Stimulated activated CD8-positive, alpha-beta memory T cell treated with anti-CD3 and anti-CD28 coated beads, Interleukin-7, amount 100 ng/mL, for 48 hours (primary cell): ENCODE data around the gene SIM2.

ENCODE experiments used
- DNase-seq, 2 donors: peaks; one replicate each; pipeline ENCODE4 v3.0.0-alpha.2; 2020; ENCODE audit warnings: low read depth in 1 of 2; ENCODE audit errors: extremely low read depth in 1 of 2

SIM2 gene

DNA sequence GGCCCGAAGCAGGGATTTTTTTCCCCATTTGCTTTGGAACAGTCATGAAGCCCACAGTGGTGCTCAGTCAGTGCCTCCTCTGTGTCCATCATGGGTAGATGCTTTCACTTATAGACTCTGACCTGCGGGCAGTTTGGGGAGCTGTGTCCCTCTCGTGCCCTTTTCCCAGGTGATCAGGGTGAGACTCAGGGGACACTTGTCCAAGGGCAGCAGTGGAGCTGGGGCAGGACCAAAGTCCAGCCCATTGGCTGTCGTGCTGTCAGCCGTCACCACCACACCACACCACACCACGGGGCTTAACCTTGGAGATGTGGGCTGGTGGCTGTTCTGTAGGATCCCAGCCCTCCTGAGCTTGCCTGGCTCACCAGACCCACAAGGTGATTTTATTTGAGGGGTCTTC is 34.9 kb downstream of the SIM2 start:
- DNase-seq, result no peak

DNA sequence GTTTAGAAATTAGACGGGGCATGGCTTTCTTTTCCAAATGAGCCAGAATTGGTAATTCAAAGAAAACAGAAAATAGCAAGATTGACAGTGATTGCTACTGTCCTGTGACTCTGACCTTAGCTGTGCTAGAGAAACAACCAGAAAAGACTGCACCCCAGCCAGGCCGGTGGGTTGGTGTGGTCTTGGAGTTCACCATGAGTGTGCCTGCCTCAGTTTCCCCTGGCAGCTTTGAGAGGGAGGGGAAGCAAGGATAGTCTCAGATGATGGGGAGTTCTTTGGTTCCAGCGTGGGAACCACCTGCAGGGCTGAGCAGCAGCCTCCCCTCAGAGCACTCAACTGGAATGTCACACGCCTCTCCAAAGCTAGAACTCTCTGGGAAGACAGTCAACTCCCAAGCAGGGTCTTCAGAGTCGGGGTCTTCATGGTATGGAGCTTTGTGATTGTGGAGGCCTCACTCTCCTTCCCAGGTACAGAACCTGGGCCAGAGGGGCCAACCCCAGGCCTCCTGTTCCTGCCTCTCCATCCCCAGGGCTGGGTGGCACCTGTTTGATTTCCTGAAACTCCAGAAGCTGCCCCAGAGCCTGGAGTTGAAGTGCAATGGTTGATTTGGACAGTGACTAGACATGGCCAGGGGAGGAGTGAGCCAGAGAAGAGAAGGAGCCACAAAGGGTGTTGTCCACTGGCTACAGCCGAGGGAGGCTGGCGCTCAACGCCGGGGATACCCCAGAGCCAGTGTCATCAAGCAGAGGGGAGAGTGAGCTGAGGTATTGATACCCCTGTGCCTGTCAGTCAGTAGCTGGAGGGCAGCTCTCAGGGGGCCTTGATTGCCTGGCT is 35.7 kb downstream of the SIM2 start:
- no peak for DNase-seq

DNA sequence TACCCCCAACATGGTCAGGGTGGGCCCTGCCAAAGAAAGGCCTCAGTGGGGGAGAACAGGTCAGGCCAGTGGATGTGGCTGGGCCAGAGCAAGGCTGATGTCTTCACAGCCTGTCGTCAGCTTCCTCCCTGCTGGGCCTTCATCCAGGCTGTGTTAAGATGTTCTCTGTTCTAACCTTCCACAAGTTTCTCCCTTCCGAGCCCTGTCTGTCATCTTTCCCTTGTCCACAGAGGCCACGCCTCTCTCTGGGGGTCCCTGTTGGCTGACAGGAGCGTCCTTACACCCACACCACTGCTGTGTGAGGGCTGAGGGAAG is 36.2 kb downstream of the SIM2 start:
- no peak for DNase-seq

DNA sequence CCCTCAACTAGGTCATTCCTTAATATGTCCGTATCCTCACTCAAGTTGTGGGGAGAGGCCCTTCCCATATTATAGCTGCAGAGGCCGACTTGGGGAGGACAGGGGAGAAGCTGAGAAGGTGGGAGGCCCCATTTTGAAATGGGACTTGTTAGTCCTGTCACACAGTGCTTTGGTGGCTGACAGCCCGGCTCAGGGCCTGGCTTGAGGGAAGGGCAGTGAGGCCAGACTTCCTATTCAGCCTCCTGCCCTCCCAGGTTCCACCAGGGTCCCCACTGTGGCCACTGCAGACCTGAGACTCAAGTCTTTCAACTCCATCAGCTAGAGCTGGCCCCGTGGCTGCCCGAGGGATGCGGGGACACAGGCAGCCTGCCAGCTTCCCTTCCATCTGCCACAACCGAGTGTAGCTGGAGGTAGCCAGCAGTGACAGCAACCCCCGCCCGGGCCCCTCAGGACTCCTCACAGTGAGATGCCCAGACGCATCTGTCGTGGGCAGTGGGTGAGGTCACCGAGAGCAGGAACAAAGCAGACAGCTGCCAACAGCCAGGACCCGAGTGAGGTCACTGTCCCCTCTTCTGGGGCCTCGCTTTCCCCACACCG is 36.9 kb downstream of the SIM2 start:
- DNase-seq, result no peak

DNA sequence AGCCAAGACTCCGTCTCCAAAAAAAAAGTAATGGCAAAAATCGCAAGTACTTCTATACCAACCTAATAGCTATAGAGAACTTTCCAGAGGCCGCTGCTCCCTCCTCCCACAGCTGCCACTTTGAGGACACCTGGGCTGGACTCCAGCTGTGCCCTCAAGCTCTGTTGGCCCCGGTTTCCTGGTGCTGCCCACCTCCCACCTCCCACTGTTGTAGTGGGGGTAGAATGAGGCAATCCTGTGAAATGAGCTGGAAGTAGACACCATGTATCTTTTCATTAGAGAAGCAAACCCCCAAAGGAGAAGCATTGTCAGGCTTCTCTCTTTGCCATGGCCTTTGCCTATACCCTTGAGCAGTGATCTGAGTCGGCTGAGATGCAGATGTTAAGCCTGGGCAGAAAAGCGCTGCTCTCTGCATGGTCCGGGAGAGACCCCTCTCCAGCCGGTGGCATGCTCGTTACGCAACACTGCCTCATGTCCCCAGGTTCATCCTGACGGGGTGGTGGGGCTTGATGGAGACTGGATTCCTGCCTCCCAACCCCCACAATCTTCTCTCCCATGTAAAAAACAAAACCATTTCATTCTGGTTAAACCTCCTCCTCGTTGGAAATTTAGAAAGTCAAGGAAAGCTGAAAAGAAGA is 39.7 kb downstream of the SIM2 start:
- DNase-seq, result no peak

DNA sequence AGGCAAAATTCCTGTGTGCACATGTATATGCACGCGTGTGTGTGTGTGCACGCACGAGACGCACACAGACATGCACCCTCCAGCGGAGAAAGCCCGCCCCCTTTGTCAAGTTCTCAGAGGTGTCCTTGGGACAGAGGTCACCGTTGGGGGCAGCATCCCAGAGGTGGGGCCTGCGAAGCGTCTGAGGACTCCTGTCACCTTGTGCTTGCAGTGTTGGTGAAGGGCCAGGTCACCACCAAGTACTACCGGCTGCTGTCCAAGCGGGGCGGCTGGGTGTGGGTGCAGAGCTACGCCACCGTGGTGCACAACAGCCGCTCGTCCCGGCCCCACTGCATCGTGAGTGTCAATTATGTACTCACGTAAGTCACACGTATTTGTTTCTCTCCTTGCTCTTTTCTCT is 42.6 kb downstream of the SIM2 start:
- DNase-seq, result no peak

DNA sequence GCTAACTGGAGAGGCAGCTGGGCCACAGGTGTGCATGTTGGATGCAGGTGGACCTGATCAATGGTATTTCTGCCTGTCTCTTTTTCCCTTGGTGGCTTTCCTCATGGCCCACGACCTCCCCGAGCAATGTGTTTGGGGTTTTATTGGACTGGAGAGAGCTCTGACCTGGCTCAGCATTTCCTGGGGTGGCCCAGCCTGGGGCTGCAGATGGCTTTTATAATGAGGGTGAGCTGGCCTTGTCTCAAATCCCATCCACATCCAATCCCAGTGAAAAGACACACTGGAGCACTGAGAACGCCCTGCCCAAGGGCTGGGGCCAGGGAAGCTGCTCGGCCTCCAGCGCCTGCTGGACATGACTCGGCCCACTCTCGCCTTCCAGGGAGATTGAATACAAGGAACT is 44.1 kb downstream of the SIM2 start:
- DNase-seq, result no peak

DNA sequence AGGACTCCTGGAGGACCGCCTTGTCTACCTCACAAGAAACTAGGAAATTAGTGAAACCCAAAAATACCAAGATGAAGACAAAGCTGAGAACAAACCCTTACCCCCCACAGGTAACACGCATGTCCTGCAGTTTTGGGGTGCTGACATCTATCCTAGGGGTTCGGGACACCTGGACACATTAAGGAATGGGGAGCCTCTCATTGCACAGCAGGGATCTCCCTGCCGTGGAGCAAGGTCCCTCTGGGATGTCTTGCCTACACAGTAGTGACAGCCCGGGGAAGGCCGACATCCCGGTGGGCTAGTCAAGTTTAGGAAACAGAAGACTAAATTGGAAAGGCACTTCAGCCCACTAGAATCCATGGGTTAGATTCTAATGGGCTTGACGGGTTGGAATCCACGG is 44.5 kb downstream of the SIM2 start:
- no peak for DNase-seq

DNA sequence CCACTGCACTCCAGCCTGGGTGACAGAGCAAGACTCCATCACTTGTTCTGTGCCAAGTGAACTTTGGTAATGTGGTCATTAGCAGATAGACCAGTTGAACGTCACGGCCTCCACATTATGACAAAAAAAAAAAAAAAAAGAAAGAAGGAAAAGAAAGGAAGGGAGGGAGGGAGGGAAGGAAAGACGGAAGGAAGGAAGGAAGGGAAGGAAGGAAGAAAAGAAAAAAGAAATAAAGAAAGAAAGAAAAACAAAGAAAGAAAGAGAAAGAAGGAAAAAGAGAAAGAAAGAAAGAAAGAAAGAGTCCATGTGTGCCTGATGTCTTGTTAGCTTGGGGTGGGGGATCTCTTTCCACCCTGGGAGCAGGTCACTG is 45.3 kb downstream of the SIM2 start:
- DNase-seq, result no peak

DNA sequence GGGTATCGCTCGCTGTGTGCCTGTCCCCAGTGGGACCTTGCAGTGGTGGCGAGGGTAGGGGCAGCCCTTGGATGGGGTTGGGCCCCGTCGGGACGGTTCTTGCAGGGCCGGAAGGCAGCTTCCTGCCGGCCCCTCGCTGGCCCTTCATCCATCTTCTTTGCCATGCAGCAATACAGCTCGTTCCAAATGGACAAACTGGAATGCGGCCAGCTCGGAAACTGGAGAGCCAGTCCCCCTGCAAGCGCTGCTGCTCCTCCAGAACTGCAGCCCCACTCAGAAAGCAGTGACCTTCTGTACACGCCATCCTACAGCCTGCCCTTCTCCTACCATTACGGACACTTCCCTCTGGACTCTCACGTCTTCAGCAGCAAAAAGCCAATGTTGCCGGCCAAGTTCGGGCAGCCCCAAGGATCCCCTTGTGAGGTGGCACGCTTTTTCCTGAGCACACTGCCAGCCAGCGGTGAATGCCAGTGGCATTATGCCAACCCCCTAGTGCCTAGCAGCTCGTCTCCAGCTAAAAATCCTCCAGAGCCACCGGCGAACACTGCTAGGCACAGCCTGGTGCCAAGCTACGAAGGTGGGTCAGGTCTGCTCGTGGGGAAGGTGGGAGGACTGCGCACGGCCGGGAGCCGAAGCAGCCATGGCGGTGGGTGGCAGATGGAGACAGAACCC is 45.8 kb downstream of the SIM2 start:
- no peak for DNase-seq

DNA sequence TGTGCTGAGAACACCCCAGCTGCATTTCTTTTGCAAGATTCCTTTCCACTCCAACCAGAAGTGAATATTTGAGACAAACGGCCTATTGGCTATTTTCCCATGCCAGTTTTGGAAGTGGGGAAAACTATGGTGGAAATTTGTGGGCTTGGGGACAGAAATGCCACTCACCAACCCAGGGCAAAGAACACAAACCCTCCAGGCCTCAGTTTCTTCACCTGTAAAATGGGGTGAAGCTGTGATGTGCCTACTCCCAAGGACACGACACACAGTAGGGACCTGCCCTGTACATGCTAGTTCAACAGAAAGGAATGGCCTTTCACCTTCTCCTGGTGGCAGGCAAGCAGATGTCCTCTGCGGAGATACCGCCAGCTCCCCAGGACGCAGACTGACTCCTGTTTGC is 46.5 kb downstream of the SIM2 start:
- no peak for DNase-seq

DNA sequence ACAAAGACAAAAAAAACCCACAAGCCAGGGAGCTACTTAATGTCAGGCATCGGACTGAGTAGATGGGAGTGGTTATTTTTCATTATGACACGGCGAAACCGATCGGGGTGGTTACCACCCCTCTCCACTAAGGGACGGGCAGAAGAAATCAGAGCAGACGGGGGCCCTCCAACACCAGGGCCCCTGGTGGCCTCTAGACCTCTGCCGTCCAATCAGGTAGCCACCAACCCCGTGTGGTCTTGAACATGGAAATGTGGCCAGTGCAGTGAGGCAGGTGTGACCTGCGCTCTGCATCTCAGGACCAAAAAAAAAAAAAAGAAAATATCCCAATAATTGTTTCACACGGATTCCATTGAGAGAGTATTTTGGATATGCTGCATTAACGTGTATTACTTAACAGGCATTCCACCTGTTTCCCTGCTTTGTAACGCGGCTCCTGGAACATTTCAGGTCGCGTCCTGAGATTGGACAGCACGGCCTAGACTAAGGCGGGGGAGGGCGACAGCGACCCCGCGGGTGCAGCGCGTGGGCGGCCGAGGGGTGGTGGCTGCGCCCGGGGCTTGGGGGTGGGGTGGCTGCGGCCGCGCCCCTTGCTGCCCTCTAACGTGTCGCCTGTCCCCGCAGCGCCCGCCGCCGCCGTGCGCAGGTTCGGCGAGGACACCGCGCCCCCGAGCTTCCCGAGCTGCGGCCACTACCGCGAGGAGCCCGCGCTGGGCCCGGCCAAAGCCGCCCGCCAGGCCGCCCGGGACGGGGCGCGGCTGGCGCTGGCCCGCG is 48.3 kb downstream of the SIM2 start:
- no peak for DNase-seq

DNA sequence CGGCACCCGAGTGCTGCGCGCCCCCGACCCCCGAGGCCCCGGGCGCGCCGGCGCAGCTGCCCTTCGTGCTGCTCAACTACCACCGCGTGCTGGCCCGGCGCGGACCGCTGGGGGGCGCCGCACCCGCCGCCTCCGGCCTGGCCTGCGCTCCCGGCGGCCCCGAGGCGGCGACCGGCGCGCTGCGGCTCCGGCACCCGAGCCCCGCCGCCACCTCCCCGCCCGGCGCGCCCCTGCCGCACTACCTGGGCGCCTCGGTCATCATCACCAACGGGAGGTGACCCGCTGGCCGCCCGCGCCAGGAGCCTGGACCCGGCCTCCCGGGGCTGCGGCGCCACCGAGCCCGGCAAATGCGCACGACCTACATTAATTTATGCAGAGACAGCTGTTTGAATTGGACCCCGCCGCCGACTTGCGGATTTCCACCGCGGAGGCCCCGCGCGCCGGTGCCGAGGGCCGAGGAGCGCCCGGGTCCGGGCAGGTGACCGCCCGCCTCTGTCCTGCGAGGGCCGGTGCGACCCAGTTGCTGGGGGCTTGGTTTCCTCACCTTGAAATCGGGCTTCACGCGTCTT is 49.0 kb downstream of the SIM2 start:
- DNase-seq, result peak; percentile 8 to 14

DNA sequence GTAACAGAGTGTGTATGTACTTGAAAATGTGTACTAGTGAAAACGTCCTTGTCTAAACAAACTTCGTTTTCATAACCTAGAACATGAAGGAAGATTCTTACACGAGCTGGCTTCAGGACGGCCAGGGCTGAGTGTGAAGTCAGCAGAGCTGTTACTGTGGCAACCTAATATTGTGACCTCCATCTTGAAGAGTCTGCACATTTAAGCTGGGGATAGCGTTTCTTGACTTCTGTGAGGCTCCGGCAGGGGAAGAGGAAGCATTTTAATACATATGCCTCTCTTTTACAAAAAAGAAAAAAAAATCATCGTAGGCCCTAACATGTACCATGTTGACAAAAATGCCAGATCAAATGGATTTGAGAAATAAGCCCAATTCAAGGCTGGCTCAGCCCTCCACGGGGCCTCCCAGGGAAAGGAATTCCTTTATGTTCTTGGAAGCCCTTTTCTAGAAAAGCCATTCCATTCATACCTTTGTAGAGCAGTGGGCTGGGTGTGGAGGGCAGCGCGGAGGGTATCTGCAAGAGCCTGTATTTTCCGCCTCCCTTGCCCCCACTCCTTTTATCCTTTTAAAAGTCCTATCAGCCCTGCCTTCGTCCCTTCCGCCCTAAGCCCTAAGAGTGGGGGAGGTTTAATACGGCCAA is 51.1 kb downstream of the SIM2 start:
- DNase-seq, result no peak

DNA sequence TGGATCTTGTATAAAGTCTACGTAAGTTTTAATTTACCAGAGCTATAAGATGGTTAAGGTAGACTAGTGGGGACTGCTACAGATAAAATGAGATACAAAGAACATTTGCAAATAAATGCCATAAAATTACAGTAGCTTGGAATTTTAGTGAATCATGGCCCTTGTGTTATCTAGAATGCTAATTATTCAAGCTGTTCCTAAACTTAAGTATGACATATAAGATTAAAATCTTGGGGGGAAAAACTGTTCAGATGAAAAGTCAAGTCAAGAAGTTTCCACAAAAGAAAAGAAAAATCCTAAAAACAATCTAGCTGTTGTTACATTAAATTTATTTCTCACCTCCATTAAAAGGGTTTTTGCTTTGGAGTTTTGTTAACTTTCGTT is 51.7 kb downstream of the SIM2 start:
- no peak for DNase-seq

DNA sequence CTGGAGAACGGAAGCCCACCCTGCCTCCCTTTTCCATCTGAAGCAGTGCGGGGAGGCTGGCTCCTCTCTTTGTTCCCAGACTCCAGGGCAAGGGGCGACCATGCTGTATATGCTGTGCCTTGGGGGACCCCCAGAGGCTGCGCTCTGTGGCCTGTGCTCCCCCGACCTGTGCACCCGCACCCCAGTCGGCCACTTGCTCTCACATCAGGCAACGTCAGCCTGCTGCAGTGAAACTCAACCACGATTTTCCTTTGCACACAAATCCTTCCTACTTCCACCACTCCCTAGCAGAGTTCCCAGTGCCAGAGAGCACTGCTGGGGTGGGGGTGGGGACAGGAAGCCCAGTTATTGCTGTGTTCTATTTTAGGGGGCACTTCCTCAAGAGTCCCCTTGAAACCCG is 52.5 kb downstream of the SIM2 start:
- no peak for DNase-seq

DNA sequence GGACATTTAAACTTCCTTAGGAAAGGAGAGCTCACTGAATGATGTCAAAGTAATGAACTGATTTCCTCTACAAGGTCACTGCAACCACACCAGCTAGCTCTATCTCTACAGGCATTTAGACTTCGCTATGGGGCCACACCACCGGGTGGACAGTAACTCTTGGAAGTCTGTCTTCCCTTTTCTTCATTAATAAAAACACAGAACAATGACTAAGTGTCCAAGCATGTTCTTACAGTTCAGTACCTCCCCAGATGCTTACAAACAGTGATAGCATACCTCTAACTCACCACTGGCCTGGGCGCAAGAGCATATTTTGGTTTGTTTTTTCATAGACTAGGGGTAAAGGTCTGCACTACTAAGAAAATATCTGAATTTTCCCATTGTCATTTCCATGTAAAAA is 54.6 kb downstream of the SIM2 start:
- no peak for DNase-seq

DNA sequence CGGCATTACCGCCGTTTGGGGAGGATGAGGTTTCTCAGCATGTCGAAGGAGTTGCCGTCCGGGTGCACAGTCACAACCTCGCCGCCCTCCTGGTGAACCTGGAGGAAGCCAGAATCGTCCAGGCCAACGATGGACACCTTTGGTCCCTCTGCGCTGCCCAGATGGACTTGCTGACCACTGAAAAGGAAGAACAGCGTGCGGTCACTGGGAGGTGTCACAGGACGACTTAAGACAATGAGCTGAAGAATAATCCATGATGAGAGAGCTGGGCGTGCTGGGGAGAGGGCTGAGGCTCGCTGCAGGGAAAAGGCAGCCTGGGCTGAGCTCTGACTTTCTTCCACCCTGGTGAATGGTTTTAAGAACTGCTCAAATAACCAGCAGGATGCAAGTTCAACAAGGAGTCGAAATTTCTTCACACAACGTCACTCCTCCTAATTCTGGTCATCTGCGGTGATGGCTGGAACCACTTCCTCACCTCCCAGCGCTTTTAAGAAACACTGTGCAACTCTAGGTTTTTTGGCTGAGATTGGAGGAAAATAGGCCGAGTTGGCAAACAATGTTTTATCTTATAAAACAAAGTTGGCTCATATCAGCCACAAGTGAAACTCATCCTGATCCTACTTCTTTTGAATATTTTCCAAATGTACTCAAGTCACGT is 55.5 kb downstream of the SIM2 start:
- no peak for DNase-seq

DNA sequence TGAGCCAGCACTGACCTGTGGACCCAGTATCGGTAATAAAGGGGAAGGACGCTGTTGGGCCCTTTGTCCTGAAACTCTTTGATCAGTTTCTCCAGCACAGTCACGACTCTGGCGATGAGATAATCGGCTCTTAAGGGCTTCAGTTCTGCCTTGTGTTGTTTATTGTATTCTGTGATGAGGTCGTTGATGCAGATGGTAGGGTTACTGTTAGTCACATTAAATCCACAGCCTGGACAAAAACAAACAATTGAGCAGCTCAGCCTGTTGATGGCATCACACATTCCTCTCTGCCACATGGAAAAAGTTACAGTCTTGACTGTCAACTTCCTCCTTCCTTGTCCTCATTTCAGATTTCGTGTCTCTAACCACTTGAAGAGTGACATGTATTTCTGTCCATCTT is 57.6 kb downstream of the SIM2 start:
- DNase-seq, result no peak

DNA sequence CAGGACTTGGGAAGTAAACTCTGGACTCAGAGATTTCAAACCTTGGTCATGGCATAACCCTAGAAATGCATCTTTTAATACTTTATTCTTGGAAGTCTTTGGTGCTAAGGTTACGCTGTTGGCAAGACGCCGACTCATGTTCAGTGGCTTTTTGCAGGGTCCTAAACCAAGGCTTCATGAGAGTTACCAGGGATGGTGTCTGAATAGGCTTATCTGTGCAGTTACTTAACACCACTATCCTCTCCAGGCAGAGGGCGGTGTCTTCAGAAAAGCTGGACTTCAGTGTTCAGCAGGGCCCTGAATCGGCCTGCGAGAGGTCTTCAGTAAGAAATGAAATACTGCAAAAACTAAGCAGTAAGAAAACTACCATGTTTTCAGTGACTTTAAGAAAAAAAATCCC is 58.3 kb downstream of the SIM2 start:
- no peak for DNase-seq
